Trophoblast cell (in vitro differentiated cells and primary cell): Measurements from ENCODE around the gene SEMA6A.

Source experiments
- DNase-seq, 2 donors: peaks; one replicate each; pipeline ENCODE4 v3.0.0-alpha.2; 2016
- H2AFZ ChIP-seq: 2 replicates; pipeline ENCODE4 v1.6.1; 2013; ENCODE audit warnings: low read length, moderate library complexity, mild to moderate bottlenecking; ENCODE audit not compliant: insufficient read depth, poor library complexity
- H2AK5ac ChIP-seq: 2 replicates; pipeline ENCODE4 v1.6.1; 2013; ENCODE audit warnings: mild to moderate bottlenecking, low read length
- H2BK120ac ChIP-seq: 2 replicates; pipeline ENCODE4 v1.6.1; 2013; ENCODE audit warnings: low read length, mild to moderate bottlenecking, moderate library complexity; ENCODE audit not compliant: insufficient read depth, poor library complexity
- H2BK12ac ChIP-seq: 2 replicates; pipeline ENCODE4 v1.6.1; 2013; ENCODE audit warnings: mild to moderate bottlenecking, low read length, moderate library complexity
- H2BK5ac ChIP-seq: 2 replicates; pipeline ENCODE4 v1.6.1; 2013; ENCODE audit warnings: low read length, low read depth, moderate library complexity, mild to moderate bottlenecking; ENCODE audit not compliant: poor library complexity
- H3K14ac ChIP-seq: 2 replicates; pipeline ENCODE4 v1.6.1; 2013; ENCODE audit warnings: mild to moderate bottlenecking, low read length
- H3K18ac ChIP-seq: 2 replicates; pipeline ENCODE4 v1.6.1; 2013; ENCODE audit warnings: mild to moderate bottlenecking, low read length
- H3K23ac ChIP-seq: 2 replicates; pipeline ENCODE4 v1.6.1; 2013; ENCODE audit warnings: low read length
- H3K27ac ChIP-seq: 2 replicates; pipeline ENCODE4 v1.5.1; 2013; ENCODE audit warnings: low read depth, mild to moderate bottlenecking, inconsistent platforms, low read length, moderate library complexity
- H3K27me3 ChIP-seq: 2 replicates; pipeline ENCODE4 v1.6.1; 2013; ENCODE audit warnings: inconsistent platforms, mild to moderate bottlenecking, low read length, moderate library complexity; ENCODE audit not compliant: insufficient read depth
- H3K36me3 ChIP-seq, 2 experiments: 1 replicate in 1 of 2; 2 replicates in 1 of 2; pipeline ENCODE4 v1.6.1; 2013; ENCODE audit warnings: low read length in 2 of 2, mild to moderate bottlenecking in 2 of 2, moderate library complexity in 1 of 2; ENCODE audit not compliant: insufficient read depth in 2 of 2, control insufficient read depth in 1 of 2
- H3K4ac ChIP-seq: 2 replicates; pipeline ENCODE4 v1.6.1; 2013; ENCODE audit warnings: low read depth, mild to moderate bottlenecking, low read length, moderate library complexity
- H3K4me1 ChIP-seq, 2 experiments: 1 replicate in 1 of 2; 2 replicates in 1 of 2; pipeline ENCODE4 v1.6.1; 2013; ENCODE audit warnings: low read length in 2 of 2, mild to moderate bottlenecking in 2 of 2, moderate library complexity in 1 of 2; ENCODE audit not compliant: insufficient read depth in 2 of 2, control insufficient read depth in 1 of 2
- H3K4me2 ChIP-seq: 2 replicates; pipeline ENCODE4 v1.6.1; 2013; ENCODE audit warnings: inconsistent platforms, mild to moderate bottlenecking, low read length, moderate library complexity
- H3K4me3 ChIP-seq: 2 replicates; pipeline ENCODE4 v1.5.1; 2013; ENCODE audit warnings: mild to moderate bottlenecking, low read depth, low read length, inconsistent platforms
- H3K79me1 ChIP-seq: one replicate; pipeline ENCODE4 v1.6.1; 2013; ENCODE audit warnings: low read length
- H3K79me2 ChIP-seq: 2 replicates; pipeline ENCODE4 v1.6.1; 2013; ENCODE audit warnings: low read length, mild to moderate bottlenecking; ENCODE audit not compliant: control insufficient read depth, insufficient read depth, poor library complexity
- H3K9ac ChIP-seq: 2 replicates; pipeline ENCODE4 v1.6.1; 2013; ENCODE audit warnings: mild to moderate bottlenecking, low read length
- H3K9me3 ChIP-seq: 2 replicates; pipeline ENCODE4 v1.6.1; 2013; ENCODE audit warnings: low read depth, mild to moderate bottlenecking, control low read depth, inconsistent platforms, low read length; ENCODE audit not compliant: insufficient read depth
- H4K12ac ChIP-seq: 2 replicates; pipeline ENCODE4 v1.6.1; 2013; ENCODE audit warnings: low read depth, mild to moderate bottlenecking, low read length, moderate library complexity
- H4K8ac ChIP-seq: 2 replicates; pipeline ENCODE4 v1.6.1; 2013; ENCODE audit warnings: low read depth, mild to moderate bottlenecking, low read length, moderate library complexity
- H4K91ac ChIP-seq: one replicate; pipeline ENCODE4 v1.6.1; 2013; ENCODE audit warnings: low read depth, mild to moderate bottlenecking, low read length, moderate library complexity
- WGBS: extraction: QIAGEN DNeasy Blood & Tissue Kit; methylation state at CpG from one replicate; pipeline ENCODE4 v1.1.7; 2013; ENCODE audit warnings: missing lambda C conversion rate; ENCODE audit not compliant: insufficient read length, insufficient coverage; ENCODE audit errors: extremely low coverage; 5-methylcytosine and 5-hydroxymethylcytosine counted together

The SEMA6A gene

DNA sequence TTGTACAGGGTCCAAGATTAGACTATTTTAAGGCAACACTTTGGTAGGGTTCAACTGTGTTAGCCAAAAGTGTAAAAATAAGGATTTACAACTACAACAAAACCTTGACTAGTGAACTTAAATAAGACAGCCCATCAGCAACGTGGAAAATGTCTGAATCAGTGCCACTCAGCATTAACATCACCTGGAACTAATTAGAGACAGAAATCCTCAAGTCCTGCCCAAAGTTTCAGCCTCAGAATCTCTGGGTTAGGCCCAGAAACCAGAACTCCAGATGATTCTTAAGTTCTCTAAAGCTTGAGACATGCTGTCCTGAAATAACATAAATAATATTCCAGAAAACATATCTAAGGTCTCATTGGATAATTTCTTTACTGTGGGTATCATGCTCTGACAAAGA, 118.6 kb downstream of the SEMA6A start:
- Histone ChIP-seq H3K9ac (no peak overlapping the region), H3K4ac (no peak overlapping the region), H2BK12ac (no peak overlapping the region), H3K14ac (no peak overlapping the region), H4K8ac (no peak overlapping the region), H2AK5ac (no peak overlapping the region), H2BK5ac (no peak overlapping the region), H3K4me1 (peaks cover 0 to 17% of the 10 kb centered on the region in 2 experiments), H3K18ac (no peak overlapping the region), H3K4me3 (no peak overlapping the region), H4K91ac (no peak overlapping the region), H3K79me1 (peaks cover 12% of the 10 kb centered on the region), H3K23ac (no peak overlapping the region), H3K9me3 (no peaks in the 10 kb centered on the region), H4K12ac (no peak overlapping the region), H2BK120ac (no peak overlapping the region), H3K27ac (peak overlapping the region; percentile 84), H3K4me2 (no peak overlapping the region), H3K27me3 (no peaks in the 10 kb centered on the region), H3K36me3 (peaks cover 3 to 21% of the 10 kb centered on the region in 2 experiments), H2AFZ (no peak overlapping the region), H3K79me2 (no peaks in the 10 kb centered on the region)
- DNase-seq, result no peak
- WGBS, result no CpG with 5 or more reads among the region's 1 CpG

GRCh38 chr5:116455061-116455460, 119.6 kb downstream of the SEMA6A start:
- H3K79me2 ChIP-seq, result no peaks in the 10 kb centered on the region
- DNase-seq, result no peak
- H3K4me1 ChIP-seq, result peaks cover 0 to 17% of the 10 kb centered on the region in 2 experiments
- peaks cover 12% of the 10 kb centered on the region for H3K79me1 ChIP-seq
- no peak overlapping the region for H2AFZ ChIP-seq
- no peak overlapping the region for H2AK5ac ChIP-seq
- no peak overlapping the region for H3K18ac ChIP-seq
- H4K91ac ChIP-seq, result no peak overlapping the region
- H3K14ac ChIP-seq, result no peak overlapping the region
- H3K36me3 ChIP-seq, result peaks cover 3 to 24% of the 10 kb centered on the region in 2 experiments
- no peaks in the 10 kb centered on the region for H3K9me3 ChIP-seq
- no peak overlapping the region for H4K8ac ChIP-seq
- H2BK120ac ChIP-seq, result peak overlapping the region; percentile 84
- H3K27me3 ChIP-seq, result no peaks in the 10 kb centered on the region
- H2BK12ac ChIP-seq, result no peak overlapping the region
- no peak overlapping the region for H3K4ac ChIP-seq
- H3K9ac ChIP-seq, result no peak overlapping the region
- no peak overlapping the region for H4K12ac ChIP-seq
- H3K27ac ChIP-seq, result peak overlapping the region; percentile 84
- no CpG with 5 or more reads among the region's 5 CpGs for WGBS
- peak overlapping the region; percentile 45 for H2BK5ac ChIP-seq
- H3K4me3 ChIP-seq, result no peak overlapping the region
- no peak overlapping the region for H3K23ac ChIP-seq
- peak overlapping the region; percentile 22 for H3K4me2 ChIP-seq

- H4K8ac ChIP-seq, result peak overlapping the region; percentile 64
- no peaks in the 10 kb centered on the region for H3K9me3 ChIP-seq
- H3K14ac ChIP-seq, result no peak overlapping the region
- H3K79me2 ChIP-seq, result no peaks in the 10 kb centered on the region
- no CpG with 5 or more reads among the region's 9 CpGs for WGBS
- H3K4me2 ChIP-seq, result peak overlapping the region; percentile 22
- H3K4me1 ChIP-seq, result peaks cover 0 to 17% of the 10 kb centered on the region in 2 experiments
- peak overlapping the region; percentile 41 for H3K4ac ChIP-seq
- peak overlapping the region; percentile 45 for H2BK5ac ChIP-seq
- DNase-seq, result no peak
- H2AFZ ChIP-seq, result no peak overlapping the region
- peak overlapping the region; percentile 61 for H4K12ac ChIP-seq
- H4K91ac ChIP-seq, result peak overlapping the region; percentile 20
- H3K27me3 ChIP-seq, result no peaks in the 10 kb centered on the region
- peaks cover 12% of the 10 kb centered on the region for H3K79me1 ChIP-seq
- peak overlapping the region; percentile 84 for H2BK120ac ChIP-seq
- no peak overlapping the region for H3K23ac ChIP-seq
- H3K9ac ChIP-seq, result no peak overlapping the region
- H2AK5ac ChIP-seq, result no peak overlapping the region
- peaks cover 3 to 22% of the 10 kb centered on the region in 2 experiments for H3K36me3 ChIP-seq
- no peak overlapping the region for H3K4me3 ChIP-seq
- peak overlapping the region; percentile 63 for H2BK12ac ChIP-seq
- peak overlapping the region; percentile 76 for H3K27ac ChIP-seq
- peak overlapping the region; percentile 46 for H3K18ac ChIP-seq
Measured at GRCh38 chr5:116454417-116454927, 120.2 kb downstream of the SEMA6A start.

DNA sequence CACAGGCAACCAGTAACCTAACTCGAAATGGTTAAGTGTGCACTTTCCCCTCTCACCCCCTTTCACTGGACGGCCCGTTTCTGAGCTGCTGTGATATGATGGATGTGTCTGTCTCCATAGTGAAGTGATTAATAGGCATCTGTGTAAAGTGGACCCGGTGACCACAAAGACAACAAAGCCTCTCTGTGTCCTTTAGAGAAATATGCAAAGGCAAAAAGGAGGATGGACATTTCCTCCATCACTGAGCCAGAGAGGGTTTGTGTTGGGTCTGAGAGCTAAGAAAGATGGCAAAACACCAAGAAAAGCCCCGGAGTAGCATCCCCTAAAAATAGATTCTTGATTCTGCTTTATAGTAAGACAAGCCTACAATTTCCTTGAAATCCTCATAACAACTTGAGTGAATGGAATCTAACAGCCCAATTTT, 120.6 kb downstream of the SEMA6A start:
- Histone ChIP-seq H3K36me3 (peaks cover 3 to 20% of the 10 kb centered on the region in 2 experiments), H2BK12ac (no peak overlapping the region), H3K9me3 (no peaks in the 10 kb centered on the region), H3K4ac (no peak overlapping the region), H2BK120ac (peak overlapping the region; percentile 84), H3K9ac (no peak overlapping the region), H3K4me2 (no peak overlapping the region), H2BK5ac (peak overlapping the region; percentile 45), H4K91ac (peak overlapping the region; percentile 20), H3K14ac (no peak overlapping the region), H3K23ac (no peak overlapping the region), H3K4me3 (no peak overlapping the region), H3K79me1 (peaks cover 12% of the 10 kb centered on the region), H4K12ac (peak overlapping the region; percentile 39), H3K4me1 (peaks cover 0 to 14% of the 10 kb centered on the region in 2 experiments), H2AK5ac (no peak overlapping the region), H3K79me2 (no peaks in the 10 kb centered on the region), H4K8ac (peak overlapping the region; percentile 49), H3K27me3 (no peaks in the 10 kb centered on the region), H3K18ac (no peak overlapping the region), H2AFZ (no peak overlapping the region), H3K27ac (peak overlapping the region; percentile 76)
- no CpG with 5 or more reads among the region's 5 CpGs for WGBS
- no peak for DNase-seq
